GM21526 (cell line): ENCODE results near the gene PRCP.

Experiments
- ATAC-seq: cut with Tn5 transposase; IDR thresholded peaks from one replicate; pipeline ENCODE4 v1.9.1; 2021; ENCODE audit warnings: moderate library complexity; ENCODE audit not compliant: unreplicated experiment, low FRiP score

PRCP gene

GRCh38 chr11:82791779-82792178 lies 108.5 kb downstream of the PRCP start:
- ATAC-seq: no peak

- ATAC-seq: no peak
These were observed 109.3 kb downstream of the PRCP start for GRCh38 chr11:82790723-82791484.

DNA sequence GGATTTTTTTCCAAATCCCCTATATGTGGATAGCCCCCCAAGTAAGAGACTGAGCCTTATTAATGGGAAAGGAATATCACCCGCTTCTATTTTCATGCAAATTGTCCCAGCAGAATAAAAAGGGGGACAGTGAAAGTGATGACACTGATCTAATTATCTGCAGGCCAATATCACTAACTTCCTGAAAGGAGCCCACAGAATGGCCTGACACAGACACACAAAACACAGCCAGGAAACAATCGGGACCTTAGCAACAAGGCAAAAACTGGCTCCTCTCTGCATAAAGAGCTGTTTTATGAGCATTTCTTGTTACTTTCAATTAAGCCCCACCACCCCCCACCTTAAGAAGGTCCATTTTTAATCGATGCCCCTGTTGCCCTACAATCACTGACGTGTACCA lies 112.2 kb downstream of the PRCP start:
- no peak for ATAC-seq

DNA sequence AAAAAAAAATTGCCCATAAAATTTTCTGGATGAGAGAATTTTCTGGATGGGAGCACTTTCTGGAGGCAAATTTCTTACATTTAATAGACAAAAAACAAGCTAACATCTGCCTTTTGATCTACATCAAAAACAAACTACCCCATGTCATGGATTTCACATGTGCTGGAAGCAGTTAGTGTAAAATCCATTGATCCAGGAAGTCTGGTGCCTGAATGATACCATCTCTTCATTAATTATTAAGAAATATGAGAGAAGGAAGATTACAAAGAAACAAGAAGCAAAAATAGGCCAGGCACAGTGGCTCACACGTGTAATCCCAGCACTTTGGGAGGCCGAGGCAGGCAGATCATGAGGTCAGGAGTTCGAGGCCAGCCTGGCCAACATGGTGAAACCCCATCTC lies 113.4 kb downstream of the PRCP start:
- no peak for ATAC-seq

DNA sequence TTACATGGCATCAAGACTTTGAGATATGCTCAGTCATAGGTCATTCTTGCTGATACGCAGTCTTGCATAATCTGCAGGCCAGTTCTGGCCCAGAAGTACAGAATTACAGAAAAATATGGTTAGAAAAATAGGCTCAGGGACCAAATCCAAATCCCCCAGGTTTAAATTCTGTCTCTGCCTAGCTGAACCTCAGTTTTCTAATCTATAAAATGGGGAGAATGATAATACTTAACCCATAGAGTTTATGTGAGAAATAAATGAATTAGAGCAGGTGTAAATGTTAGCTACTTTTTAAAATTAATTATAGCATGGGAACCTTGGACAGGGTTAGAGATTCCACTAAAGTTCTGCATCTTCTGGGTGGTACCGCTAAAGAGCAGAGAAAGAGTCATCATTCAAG lies 114.2 kb downstream of the PRCP start:
- ATAC-seq: no peak

DNA sequence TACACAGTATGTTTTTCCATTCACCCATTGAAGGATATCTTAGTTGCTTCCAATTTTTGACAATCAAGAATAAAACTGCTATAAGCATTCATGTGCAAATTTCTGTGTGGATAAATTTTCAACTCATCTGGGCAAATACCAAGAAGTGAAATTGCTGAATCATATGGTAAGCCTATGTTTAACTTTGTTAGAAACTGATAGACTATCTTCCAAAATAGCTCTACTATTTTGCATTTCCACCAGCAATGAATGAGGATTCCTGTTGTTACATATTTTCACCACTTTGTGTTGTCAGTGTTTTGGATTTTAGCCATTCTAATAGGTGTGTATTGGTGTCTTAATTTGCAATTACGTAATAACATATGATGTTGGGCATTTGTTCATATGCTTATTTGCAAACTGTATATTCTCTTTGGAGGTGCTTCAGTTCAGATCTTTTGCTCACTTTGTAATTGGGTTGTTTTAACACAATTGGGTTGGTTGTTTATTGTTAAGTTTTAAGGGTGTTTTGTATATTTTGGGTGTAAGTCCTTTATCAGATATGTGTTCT lies 117.3 kb downstream of the PRCP start:
- no peak for ATAC-seq

- no peak for ATAC-seq
These were observed 121.5 kb downstream of the PRCP start for GRCh38 chr11:82778776-82779175.

GRCh38 chr11:82776377-82776776 lies 123.9 kb downstream of the PRCP start:
- ATAC-seq: no peak

DNA sequence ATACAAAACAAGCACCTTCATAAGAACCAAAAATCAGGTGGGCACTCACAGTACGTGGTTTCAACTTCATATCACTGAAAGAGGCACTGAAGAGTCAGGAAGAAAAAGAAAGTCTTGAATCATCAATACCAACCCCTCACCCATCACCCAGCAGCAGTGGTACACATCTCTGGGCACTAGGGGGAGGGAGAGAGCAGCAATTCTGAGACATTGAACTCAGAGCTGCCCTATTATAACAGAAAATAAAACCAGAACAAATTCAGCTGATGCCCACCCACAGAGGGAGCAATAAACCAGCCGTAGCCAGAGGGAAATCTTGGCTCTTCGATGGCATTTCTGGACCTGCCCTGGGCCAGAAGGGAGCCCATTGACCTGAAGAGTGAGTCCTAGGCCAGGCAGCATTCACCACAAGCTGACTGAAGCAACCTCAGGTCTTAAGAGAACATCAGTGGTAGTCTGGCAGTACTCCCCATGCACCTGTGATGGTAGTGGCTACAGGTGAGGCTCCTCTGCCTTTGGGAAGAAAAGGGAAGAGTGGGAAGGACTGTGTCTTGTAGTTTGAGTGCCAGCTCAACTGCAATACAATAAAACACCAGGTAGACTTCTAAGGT lies 124.4 kb downstream of the PRCP start:
- ATAC-seq: peak; percentile 100

- ATAC-seq: no peak
These were observed 125.0 kb downstream of the PRCP start for GRCh38 chr11:82775218-82775617.
